Measurements from ENCODE around the gene CSNK2B. TPM values are rescaled to one million over a fixed set of nuclear protein-coding genes. Genes with fewer than 3 reads are reported as not detected.

CSNK2B gene
- total RNA-seq, 1 experiment from 2014 or later = 173 TPM

GRCh38 chr6:31626952-31627351 is 38.9 kb upstream of the CSNK2B start:
- Histone ChIP-seq H3K4me2 (no peak overlapping the region), H3F3A (ENCODE audit: insufficient read depth, low read depth) (peaks cover 39% of the 10 kb centered on the region), H3K36me3 (ENCODE audit: low read depth) (peaks cover 68% of the 10 kb centered on the region), H3K27ac (no peak overlapping the region), H3K4me3 (no peak overlapping the region), H2AFZ (no peak overlapping the region), H3K9me2 (ENCODE audit: insufficient read depth) (no peaks in the 10 kb centered on the region), H3K9me3 (ENCODE audit: insufficient read depth, low read depth) (no peaks in the 10 kb centered on the region), H3K79me2 (ENCODE audit: low read depth) (peaks cover 37% of the 10 kb centered on the region), H3K27me3 (ENCODE audit: insufficient read depth, low read depth) (no peaks in the 10 kb centered on the region), H3K4me1 (replicated peaks; ENCODE audit: insufficient read depth) (peaks cover 10% of the 10 kb centered on the region), H4K20me1 (ENCODE audit: insufficient read depth) (peaks cover 5% of the 10 kb centered on the region; the same call in 1 of the 2 replicates)
- TF ChIP-seq EZH2 (IDR thresholded peaks at IDR 0.05; ENCODE audit: low read depth) (no peak), CTCF (conservative IDR thresholded peaks at IDR 0.05) (no peak)
- intact Hi-C loops (cut with micrococcal nuclease; ENCODE audit: unreplicated experiment) = no loop called here
- BruUV-seq (replicated peaks) = no TSS peak
- ChIA-PET POLR2A (ENCODE audit: unreplicated experiment) (interaction anchor here (0.7 kb wide), 1 partner anchor 21 kb away, joined by 3 read pairs; no protein-coding TSS in a partner anchor), CTCF (no interaction called here)
- DNase-seq = no peak

GRCh38 chr6:31627690-31628287 is 38.1 kb upstream of the CSNK2B start:
- Histone ChIP-seq H3K27me3 (ENCODE audit: insufficient read depth, low read depth) (no peaks in the 10 kb centered on the region), H3K79me2 (ENCODE audit: low read depth) (peaks cover 29% of the 10 kb centered on the region), H3K9me3 (ENCODE audit: insufficient read depth, low read depth) (no peaks in the 10 kb centered on the region), H3K36me3 (ENCODE audit: low read depth) (peaks cover 60% of the 10 kb centered on the region), H4K20me1 (ENCODE audit: insufficient read depth) (peaks cover 5% of the 10 kb centered on the region; the same call in 1 of the 2 replicates), H3K9me2 (ENCODE audit: insufficient read depth) (no peaks in the 10 kb centered on the region), H3K4me3 (no peak overlapping the region), H3K4me2 (no peak overlapping the region), H2AFZ (no peak overlapping the region), H3K4me1 (replicated peaks; ENCODE audit: insufficient read depth) (peaks cover 1% of the 10 kb centered on the region; the same call in 1 of the 2 replicates), H3K27ac (no peak overlapping the region), H3F3A (ENCODE audit: insufficient read depth, low read depth) (peaks cover 35% of the 10 kb centered on the region)
- intact Hi-C loops (cut with micrococcal nuclease; ENCODE audit: unreplicated experiment) = no loop called here
- ChIA-PET CTCF (no interaction called here), POLR2A (ENCODE audit: unreplicated experiment) (interaction anchor here (0.7 kb wide), 1 partner anchor 20 kb away, joined by 3 read pairs; no protein-coding TSS in a partner anchor)
- TF ChIP-seq EZH2 (IDR thresholded peaks at IDR 0.05; ENCODE audit: low read depth) = no peak
- TF ChIP-seq CTCF (conservative IDR thresholded peaks at IDR 0.05) = no peak
- BruUV-seq (replicated peaks) = no TSS peak
- DNase-seq = no peak

- Histone ChIP-seq H3K27me3 (ENCODE audit: insufficient read depth, low read depth) (no peaks in the 10 kb centered on the region), H2AFZ (no peak overlapping the region), H3K4me2 (no peak overlapping the region), H3K36me3 (ENCODE audit: low read depth) (peaks cover 53% of the 10 kb centered on the region), H4K20me1 (ENCODE audit: insufficient read depth) (peaks cover 5% of the 10 kb centered on the region; the same call in 1 of the 2 replicates), H3F3A (ENCODE audit: insufficient read depth, low read depth) (peaks cover 39% of the 10 kb centered on the region), H3K9me2 (ENCODE audit: insufficient read depth) (no peaks in the 10 kb centered on the region), H3K27ac (no peak overlapping the region), H3K9me3 (ENCODE audit: insufficient read depth, low read depth) (no peaks in the 10 kb centered on the region), H3K79me2 (ENCODE audit: low read depth) (peaks cover 17% of the 10 kb centered on the region), H3K4me3 (no peak overlapping the region), H3K4me1 (replicated peaks; ENCODE audit: insufficient read depth) (no peaks in the 10 kb centered on the region)
- POLR2A ChIA-PET (ENCODE audit: unreplicated experiment) = no interaction called here
- BruUV-seq (replicated peaks) = no TSS peak
- TF ChIP-seq EZH2 (IDR thresholded peaks at IDR 0.05; ENCODE audit: low read depth) (no peak), CTCF (conservative IDR thresholded peaks at IDR 0.05) (no peak)
- CTCF ChIA-PET = no interaction called here
- no peak for DNase-seq
- intact Hi-C loops (cut with micrococcal nuclease; ENCODE audit: unreplicated experiment) = no loop called here
Observed at GRCh38 chr6:31629014-31629413, 36.9 kb upstream of the CSNK2B start.
